Measurements from ENCODE around the gene HIRIP3. TPM values are rescaled to one million over a fixed set of nuclear protein-coding genes. Genes with fewer than 3 reads are reported as not detected.

Gene HIRIP3
- polyA plus RNA-seq, 1 donor (not counting 4 experiments of a cell fraction or from before 2014, with no cell fraction given) = 4.1 TPM

GRCh38 chr16:30007378-30007895 is 12.0 kb upstream of the HIRIP3 start:
- no peak overlapping the region for H3K27ac ChIP-seq (ENCODE audit: control insufficient read depth, insufficient read depth, low read length)
- peaks cover 3% of the 10 kb centered on the region for H3K4me1 ChIP-seq (ENCODE audit: control insufficient read depth, extremely low read depth, insufficient read depth, low read length)
- H3K9me1 ChIP-seq (ENCODE audit: control insufficient read depth, extremely low read depth, insufficient read depth, low read length) = no peaks in the 10 kb centered on the region
- TF ChIP-seq CTCF (optimal IDR thresholded peaks at IDR 0.05 in 1 of 3, IDR thresholded peaks at IDR 0.05 in 1 of 3, conservative IDR thresholded peaks at IDR 0.05 in 1 of 3; ENCODE audit: extremely low read depth in 1 of 3, insufficient read depth in 2 of 3, low read length in 3 of 3) (no peak), EZH2 (IDR thresholded peaks at IDR 0.05; ENCODE audit: low read length) (no peak)
- H3K9me3 ChIP-seq (ENCODE audit: control insufficient read depth, low read depth, low read length) = no peaks in the 10 kb centered on the region
- H2AFZ ChIP-seq (ENCODE audit: control insufficient read depth, low read length) = no peak overlapping the region
- no peak overlapping the region for H3K4me3 ChIP-seq (ENCODE audit: control insufficient read depth in 2 of 3, extremely low read depth in 1 of 3, insufficient read depth in 2 of 3, low read depth in 1 of 3, low read length in 3 of 3)
- FAIRE-seq (no peak), DNase-seq (ENCODE audit: low read depth, low spot score) (no peak)
- H4K20me1 ChIP-seq (ENCODE audit: control insufficient read depth, extremely low read depth, insufficient read depth, low read length) = no peaks in the 10 kb centered on the region
- peaks cover 4 to 8% of the 10 kb centered on the region in 2 experiments for H3K36me3 ChIP-seq (ENCODE audit: control insufficient read depth in 2 of 2, extremely low read depth in 1 of 2, insufficient read depth in 2 of 2, low read length in 2 of 2)
- dilution Hi-C loops (cut with MboI; ENCODE audit: extremely low pct_ligation_motif_present, low sequenced_read_pairs) = no loop called here
- H3K9ac ChIP-seq (ENCODE audit: control insufficient read depth, extremely low read depth, insufficient read depth, low read length) = no peak overlapping the region
- H3K4me2 ChIP-seq (ENCODE audit: control insufficient read depth, extremely low read depth, insufficient read depth, low read depth, low read length) = no peak overlapping the region
- no peaks in the 10 kb centered on the region for H3K79me2 ChIP-seq (ENCODE audit: control insufficient read depth, insufficient read depth, low read length)
- H3K27me3 ChIP-seq (ENCODE audit: control insufficient read depth, extremely low read depth, insufficient read depth, low read length) = peaks cover 28% of the 10 kb centered on the region

GRCh38 chr16:30006659-30007377 is 11.4 kb upstream of the HIRIP3 start:
- Histone ChIP-seq H3K4me3 (ENCODE audit: control insufficient read depth in 2 of 3, extremely low read depth in 1 of 3, insufficient read depth in 2 of 3, low read depth in 1 of 3, low read length in 3 of 3) (no peak overlapping the region), H3K9me1 (ENCODE audit: control insufficient read depth, extremely low read depth, insufficient read depth, low read length) (no peaks in the 10 kb centered on the region), H3K9ac (ENCODE audit: control insufficient read depth, extremely low read depth, insufficient read depth, low read length) (no peak overlapping the region), H3K27ac (ENCODE audit: control insufficient read depth, insufficient read depth, low read length) (no peak overlapping the region), H4K20me1 (ENCODE audit: control insufficient read depth, extremely low read depth, insufficient read depth, low read length) (no peaks in the 10 kb centered on the region), H2AFZ (ENCODE audit: control insufficient read depth, low read length) (no peak overlapping the region), H3K4me2 (ENCODE audit: control insufficient read depth, extremely low read depth, insufficient read depth, low read depth, low read length) (no peak overlapping the region), H3K4me1 (ENCODE audit: control insufficient read depth, extremely low read depth, insufficient read depth, low read length) (peaks cover 3% of the 10 kb centered on the region), H3K27me3 (ENCODE audit: control insufficient read depth, extremely low read depth, insufficient read depth, low read length) (peaks cover 21% of the 10 kb centered on the region), H3K9me3 (ENCODE audit: control insufficient read depth, low read depth, low read length) (no peaks in the 10 kb centered on the region), H3K36me3 (ENCODE audit: control insufficient read depth in 2 of 2, extremely low read depth in 1 of 2, insufficient read depth in 2 of 2, low read length in 2 of 2) (peaks cover 8 to 10% of the 10 kb centered on the region in 2 experiments), H3K79me2 (ENCODE audit: control insufficient read depth, insufficient read depth, low read length) (no peaks in the 10 kb centered on the region)
- FAIRE-seq (no peak), DNase-seq (ENCODE audit: low read depth, low spot score) (no peak)
- TF ChIP-seq CTCF (optimal IDR thresholded peaks at IDR 0.05 in 1 of 3, IDR thresholded peaks at IDR 0.05 in 1 of 3, conservative IDR thresholded peaks at IDR 0.05 in 1 of 3; ENCODE audit: extremely low read depth in 1 of 3, insufficient read depth in 2 of 3, low read length in 3 of 3) = no peak
- no peak for TF ChIP-seq EZH2 (IDR thresholded peaks at IDR 0.05; ENCODE audit: low read length)
- dilution Hi-C loops (cut with MboI; ENCODE audit: extremely low pct_ligation_motif_present, low sequenced_read_pairs) = no loop called here
